Testis (tissue), 3 donors: ENCODE results near the gene SHISA6. TPM values are rescaled to one million over a fixed set of nuclear protein-coding genes. Genes with fewer than 3 reads are reported as not detected.

Experiments
- DNase-seq: peaks from one replicate; pipeline ENCODE4 v3.0.0-alpha.2; 2019
- H3K27ac ChIP-seq, 2 donors: fragments of 200-600 bp; sonication (generic); one replicate each; pipeline ENCODE4 v1.5.1; 2019
- H3K27me3 ChIP-seq: fragments of 200-600 bp; sonication (generic); one replicate; pipeline ENCODE4 v1.5.1; 2019
- H3K36me3 ChIP-seq: fragments of 200-600 bp; sonication (generic); one replicate; pipeline ENCODE4 v1.5.1; 2017; ENCODE audit warnings: low read depth; ENCODE audit errors: missing control alignments
- H3K4me1 ChIP-seq: fragments of 200-600 bp; sonication (generic); one replicate; pipeline ENCODE4 v1.5.1; 2019
- H3K4me3 ChIP-seq, 2 donors: fragments of 200-600 bp; sonication (generic); one replicate each; pipeline ENCODE4 v1.5.1; 2017 to 2019
- H3K9me3 ChIP-seq: fragments of 200-600 bp; sonication (generic); one replicate; pipeline ENCODE4 v1.5.1; 2017
- CTCF ChIP-seq, 3 experiments: fragments of 450-650 bp in 2 of 3; fragments of 200-600 bp in 1 of 3; sonication (generic) in 1 of 3; IDR thresholded peaks; one replicate each; pipeline ENCODE4 v1.5.1; 2016 to 2019; ENCODE audit warnings: antibody characterized with exemption in 3 of 3, mild to moderate bottlenecking in 2 of 3, moderate library complexity in 1 of 3
- POLR2A ChIP-seq: fragments of 450-650 bp; IDR thresholded peaks from one replicate; pipeline ENCODE4 v1.6.1; 2017; ENCODE audit warnings: antibody characterized with exemption, mild to moderate bottlenecking, moderate library complexity
- WGBS, 2 donors: methylation state at CpG; one replicate each; pipeline ENCODE4 v1.1.5; 2018; 5-methylcytosine and 5-hydroxymethylcytosine counted together
- intact Hi-C: fragments of 100-400 bp; cut with DNase I; formaldehyde crosslinking; loops from one replicate; pipeline ENCODE4 v1.15.1; 2023; ENCODE audit warnings: low total_unique reads
- polyA plus RNA-seq: library from polyadenylated mRNA; stranded (reverse); fragments of 350-450 nt; fragmentation: Illumina TruSeq; extraction: RNeasy Lipid Tissue Mini Kit (QIAGEN cat#74804); gene quantifications from one replicate; pipeline ENCODE4 v1.2.3, GENCODE V29; 2014; ENCODE audit warnings: low read depth, low replicate concordance; ENCODE audit not compliant: insufficient read depth
- total RNA-seq, 2 donors: library from RNA; depleted of rRNA; stranded (reverse); fragments of >200 nt; gene quantifications; one replicate each; pipeline ENCODE4 v1.2.3, GENCODE V29; 2016

SHISA6 gene
- total and polyA plus RNA-seq, 3 donors from 2014 or later = 4.0 to 10.3 (median 7.5) TPM

DNA sequence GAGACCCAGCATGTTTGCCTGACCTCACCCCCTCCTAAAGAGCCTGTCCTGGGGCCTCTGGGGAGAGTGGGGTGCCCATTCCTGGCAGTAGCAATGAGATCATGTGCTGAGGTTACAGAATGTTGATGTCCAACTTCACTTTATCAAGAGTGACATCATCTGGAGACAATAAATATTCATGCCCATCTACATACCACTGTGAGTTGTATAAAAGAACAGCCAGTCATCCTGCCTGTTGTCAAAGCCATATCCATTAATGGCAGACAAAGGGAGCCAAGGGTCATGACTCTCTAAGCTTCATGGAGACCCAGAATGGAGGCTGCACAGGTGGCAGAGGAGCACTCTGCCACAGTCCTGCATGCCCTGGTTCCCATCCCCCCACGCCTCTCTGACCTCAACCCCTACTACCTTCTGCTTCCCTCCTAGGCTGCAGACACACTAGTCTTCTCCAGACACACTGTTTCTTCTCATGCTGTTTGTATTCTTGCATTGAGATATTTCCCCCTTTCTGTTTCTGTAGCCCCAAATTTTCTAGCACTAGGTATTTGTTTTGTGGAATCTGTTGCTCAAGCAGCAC lies 27.1 kb downstream of the SHISA6 start:
- no peaks in the 10 kb centered on the region for H3K27me3 ChIP-seq
- intact Hi-C loops = no loop called here
- no peak for TF ChIP-seq POLR2A
- no peak for TF ChIP-seq CTCF (IDR thresholded peaks at IDR 0.05)
- H3K36me3 ChIP-seq = no peaks in the 10 kb centered on the region
- DNase-seq = no peak
- H3K4me1 ChIP-seq = peaks cover 8% of the 10 kb centered on the region
- no peaks in the 10 kb centered on the region for H3K9me3 ChIP-seq
- no peak overlapping the region for H3K27ac ChIP-seq
- H3K4me3 ChIP-seq = no peak overlapping the region
- WGBS, 2 donors = 79 to 91% methylated on average over 1 of the region's 1 CpG

GRCh38 chr17:11269210-11269609 lies 28.2 kb downstream of the SHISA6 start:
- DNase-seq = no peak
- TF ChIP-seq CTCF (IDR thresholded peaks at IDR 0.05) (no peak), POLR2A (no peak)
- Histone ChIP-seq H3K9me3 (no peaks in the 10 kb centered on the region), H3K27ac (no peak overlapping the region), H3K4me1 (peaks cover 13% of the 10 kb centered on the region), H3K36me3 (no peaks in the 10 kb centered on the region), H3K4me3 (no peak overlapping the region), H3K27me3 (no peaks in the 10 kb centered on the region)
- intact Hi-C loops = no loop called here
- WGBS, 2 donors = 86 to 93% methylated on average over 7 of the region's 7 CpGs

DNA sequence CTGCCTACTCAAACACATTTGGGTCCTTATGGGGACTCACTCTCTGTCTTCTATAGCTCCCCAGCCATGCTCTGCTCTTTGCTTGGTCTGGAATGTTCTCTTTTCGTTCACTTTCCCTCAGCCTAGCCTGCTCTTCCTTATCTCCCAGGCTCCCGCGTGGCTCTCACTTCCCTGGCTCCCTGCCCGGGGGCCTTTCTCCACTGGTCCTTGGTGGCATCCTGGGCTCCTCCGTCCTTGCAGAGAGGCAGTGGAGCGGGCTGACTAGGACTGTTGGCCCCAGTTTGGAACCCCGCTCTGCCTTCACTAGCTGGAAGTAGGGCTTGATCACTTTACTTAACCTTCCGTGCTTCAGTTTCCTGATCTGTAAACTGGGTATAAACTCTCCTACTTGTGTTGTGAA lies 31.2 kb downstream of the SHISA6 start:
- no peak for TF ChIP-seq POLR2A
- TF ChIP-seq CTCF (IDR thresholded peaks at IDR 0.05) = no peak
- Histone ChIP-seq H3K36me3 (no peaks in the 10 kb centered on the region), H3K27me3 (no peaks in the 10 kb centered on the region), H3K4me3 (no peak overlapping the region), H3K9me3 (no peaks in the 10 kb centered on the region), H3K4me1 (peaks cover 21% of the 10 kb centered on the region), H3K27ac (no peak overlapping the region)
- intact Hi-C loops = no loop called here
- peak; percentile 67 for DNase-seq
- WGBS, 2 donors = 57 to 73% methylated on average over 8 of the region's 8 CpGs

GRCh38 chr17:11273596-11273995 lies 32.6 kb downstream of the SHISA6 start:
- no peak overlapping the region for H3K4me3 ChIP-seq
- 80 to 82% methylated on average over 9 of the region's 9 CpGs for WGBS, 2 donors
- H3K36me3 ChIP-seq = no peaks in the 10 kb centered on the region
- DNase-seq = no peak
- H3K27me3 ChIP-seq = no peaks in the 10 kb centered on the region
- no peak overlapping the region for H3K27ac ChIP-seq
- intact Hi-C loops = no loop called here
- TF ChIP-seq POLR2A = no peak
- no peak for TF ChIP-seq CTCF (IDR thresholded peaks at IDR 0.05)
- H3K4me1 ChIP-seq = peaks cover 26% of the 10 kb centered on the region
- no peaks in the 10 kb centered on the region for H3K9me3 ChIP-seq

- intact Hi-C loops = no loop called here
- Histone ChIP-seq H3K27ac (no peak overlapping the region), H3K9me3 (no peaks in the 10 kb centered on the region), H3K27me3 (no peaks in the 10 kb centered on the region), H3K36me3 (no peaks in the 10 kb centered on the region), H3K4me1 (peaks cover 29% of the 10 kb centered on the region), H3K4me3 (no peak overlapping the region)
- DNase-seq = no peak
- 89% methylated on average over 13 to 14 of the region's 14 CpGs for WGBS, 2 donors
- TF ChIP-seq CTCF (IDR thresholded peaks at IDR 0.05) (no peak), POLR2A (no peak)
Observed at GRCh38 chr17:11274106-11274505, 33.1 kb downstream of the SHISA6 start.
